Iris pigment epithelial cell (primary cell): Measurements from ENCODE around the gene KBTBD12.
"Not testable (repeated sequence)": the region's sequence is repeated elsewhere in the genome, so short reads cannot be mapped to it uniquely, and the experiment has no call there.

Experiments used
- DNase-seq: peaks from one replicate; pipeline ENCODE4 v3.0.0-alpha.2; 2011; ENCODE audit warnings: low read depth

KBTBD12 gene

GRCh38 chr3:127903611-127904375 is 11.2 kb upstream of the KBTBD12 start:
- DNase-seq: no peak

GRCh38 chr3:127905556-127905955 is 9.5 kb upstream of the KBTBD12 start:
- no peak for DNase-seq

GRCh38 chr3:127906653-127907052 is 8.4 kb upstream of the KBTBD12 start:
- DNase-seq: not testable (repeated sequence)

GRCh38 chr3:127908202-127908601 is 6.8 kb upstream of the KBTBD12 start:
- no peak for DNase-seq

- DNase-seq: no peak
Observed at GRCh38 chr3:127908951-127909350, 6.1 kb upstream of the KBTBD12 start.

GRCh38 chr3:127909646-127910045 is 5.4 kb upstream of the KBTBD12 start:
- no peak for DNase-seq

GRCh38 chr3:127911421-127911931 is 3.6 kb upstream of the KBTBD12 start:
- no peak for DNase-seq

- not testable (repeated sequence) for DNase-seq
Observed at GRCh38 chr3:127913841-127914240, 1.2 kb upstream of the KBTBD12 start.

GRCh38 chr3:127914584-127914983 is 448 bp upstream of the KBTBD12 start:
- no peak for DNase-seq

GRCh38 chr3:127915937-127916493 is 983 bp downstream of the KBTBD12 start:
- DNase-seq: no peak

- DNase-seq: no peak
Observed at GRCh38 chr3:127920738-127921137, 5.7 kb downstream of the KBTBD12 start.

GRCh38 chr3:127923611-127924010 is 8.6 kb downstream of the KBTBD12 start:
- no peak for DNase-seq

GRCh38 chr3:127925384-127925783 is 10.4 kb downstream of the KBTBD12 start:
- DNase-seq: no peak

GRCh38 chr3:127927829-127928604 is 13.0 kb downstream of the KBTBD12 start:
- DNase-seq: no peak

- DNase-seq: no peak
Observed at GRCh38 chr3:127929818-127930413, 14.9 kb downstream of the KBTBD12 start.

- no peak for DNase-seq
Observed at GRCh38 chr3:127933396-127933795, 18.4 kb downstream of the KBTBD12 start.

- no peak for DNase-seq
Observed at GRCh38 chr3:127938800-127939199, 23.8 kb downstream of the KBTBD12 start.

GRCh38 chr3:127940116-127940515 is 25.1 kb downstream of the KBTBD12 start:
- DNase-seq: no peak

- no peak for DNase-seq
Observed at GRCh38 chr3:127942613-127943012, 27.6 kb downstream of the KBTBD12 start.

- no peak for DNase-seq
Observed at GRCh38 chr3:127948211-127948610, 33.2 kb downstream of the KBTBD12 start.

- no peak for DNase-seq
Observed at GRCh38 chr3:127949446-127950055, 34.5 kb downstream of the KBTBD12 start.

GRCh38 chr3:127951276-127951675 is 36.2 kb downstream of the KBTBD12 start:
- DNase-seq: peak; percentile 42
